Measurements from ENCODE around the gene COL18A1.

The COL18A1 gene

DNA sequence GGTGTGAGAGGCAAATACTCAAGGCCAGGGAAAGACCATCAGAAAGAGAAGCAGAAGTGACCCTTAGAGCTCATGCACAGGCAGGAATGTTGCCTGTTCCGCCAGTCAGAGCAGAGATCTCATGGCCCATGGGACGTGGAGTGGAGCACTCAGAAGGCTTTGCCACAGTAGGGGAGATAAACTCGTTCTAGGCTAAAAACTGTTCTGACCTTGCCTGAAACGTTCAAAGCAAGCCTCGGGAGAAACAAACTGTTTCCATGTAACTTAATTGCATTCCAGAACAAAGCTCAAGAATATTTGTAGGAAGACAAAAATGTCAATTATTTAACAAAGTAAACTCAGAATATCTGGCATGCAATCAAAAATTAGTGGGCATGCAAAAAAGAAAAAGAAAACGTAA is 158.0 kb downstream of the COL18A1 start:
- DNase-seq (ENCODE audit: low read depth): no peak
- TF ChIP-seq, protein P1, sequence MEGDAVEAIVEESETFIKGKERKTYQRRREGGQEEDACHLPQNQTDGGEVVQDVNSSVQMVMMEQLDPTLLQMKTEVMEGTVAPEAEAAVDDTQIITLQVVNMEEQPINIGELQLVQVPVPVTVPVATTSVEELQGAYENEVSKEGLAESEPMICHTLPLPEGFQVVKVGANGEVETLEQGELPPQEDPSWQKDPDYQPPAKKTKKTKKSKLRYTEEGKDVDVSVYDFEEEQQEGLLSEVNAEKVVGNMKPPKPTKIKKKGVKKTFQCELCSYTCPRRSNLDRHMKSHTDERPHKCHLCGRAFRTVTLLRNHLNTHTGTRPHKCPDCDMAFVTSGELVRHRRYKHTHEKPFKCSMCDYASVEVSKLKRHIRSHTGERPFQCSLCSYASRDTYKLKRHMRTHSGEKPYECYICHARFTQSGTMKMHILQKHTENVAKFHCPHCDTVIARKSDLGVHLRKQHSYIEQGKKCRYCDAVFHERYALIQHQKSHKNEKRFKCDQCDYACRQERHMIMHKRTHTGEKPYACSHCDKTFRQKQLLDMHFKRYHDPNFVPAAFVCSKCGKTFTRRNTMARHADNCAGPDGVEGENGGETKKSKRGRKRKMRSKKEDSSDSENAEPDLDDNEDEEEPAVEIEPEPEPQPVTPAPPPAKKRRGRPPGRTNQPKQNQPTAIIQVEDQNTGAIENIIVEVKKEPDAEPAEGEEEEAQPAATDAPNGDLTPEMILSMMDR (IDR thresholded peaks at IDR 0.05; ENCODE audit: low read depth, low read length): no peak
- no peak for TF ChIP-seq MYC (IDR thresholded peaks at IDR 0.05; ENCODE audit: low read depth, low read length)
- TF ChIP-seq, protein P2, sequence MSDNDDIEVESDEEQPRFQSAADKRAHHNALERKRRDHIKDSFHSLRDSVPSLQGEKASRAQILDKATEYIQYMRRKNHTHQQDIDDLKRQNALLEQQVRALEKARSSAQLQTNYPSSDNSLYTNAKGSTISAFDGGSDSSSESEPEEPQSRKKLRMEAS (IDR thresholded peaks at IDR 0.05; ENCODE audit: low read depth, low read length): no peak
- no peak for TF ChIP-seq POLR2A (IDR thresholded peaks at IDR 0.05; ENCODE audit: extremely low read depth, insufficient read length)

More for the DNA sequence above, 158.0 kb downstream of the COL18A1 start:
- no peak overlapping the region for H3K4me3 ChIP-seq (ENCODE audit: low read depth, low read length)

Data from NB4 (cell line).